Tibial nerve (tissue), 4 donors: ENCODE results near the gene FBXO38.

Experiments
- EP300 ChIP-seq, 2 donors: sonication (generic); formaldehyde crosslinking; IDR thresholded peaks; one replicate each; pipeline ENCODE4 v1.6.1; 2017; ENCODE audit warnings: antibody characterized with exemption in 2 of 2, mild to moderate bottlenecking in 1 of 2
- POLR2A ChIP-seq, 2 donors: fragments of 450-650 bp; IDR thresholded peaks; one replicate each; pipeline ENCODE4 v1.6.1; 2017; ENCODE audit warnings: antibody characterized with exemption in 2 of 2, mild to moderate bottlenecking in 2 of 2, moderate library complexity in 2 of 2
- TF ChIP-seq, protein P1 (sequence below), 5 experiments: fragments of 200-600 bp in 3 of 5; fragments of 450-650 bp in 2 of 5; sonication (generic) in 3 of 5; IDR thresholded peaks; one replicate each; pipeline ENCODE4 v1.5.1; 2016 to 2019; ENCODE audit warnings: antibody characterized with exemption in 5 of 5, mild to moderate bottlenecking in 3 of 5, moderate library complexity in 2 of 5

DNA sequence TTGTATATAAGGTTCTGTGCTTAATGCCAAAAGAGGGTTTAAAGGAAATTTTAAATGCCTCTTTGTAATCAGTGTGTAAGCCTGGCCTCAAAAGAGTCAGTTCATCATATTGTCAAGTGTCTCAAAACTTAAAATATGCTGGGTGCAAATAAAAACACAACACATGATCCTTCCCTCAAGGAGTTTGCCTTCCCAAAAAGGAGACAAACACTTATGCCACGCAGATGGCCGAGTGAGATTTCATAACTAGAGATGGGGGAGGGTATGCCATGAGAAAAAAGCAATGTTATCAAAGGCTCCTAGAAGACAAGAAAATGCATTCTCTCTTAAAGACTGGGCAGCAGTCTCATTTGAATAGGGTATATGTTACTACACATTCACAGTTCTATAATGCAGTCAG lies 55.2 kb downstream of the FBXO38 start:
- TF ChIP-seq, protein P1, sequence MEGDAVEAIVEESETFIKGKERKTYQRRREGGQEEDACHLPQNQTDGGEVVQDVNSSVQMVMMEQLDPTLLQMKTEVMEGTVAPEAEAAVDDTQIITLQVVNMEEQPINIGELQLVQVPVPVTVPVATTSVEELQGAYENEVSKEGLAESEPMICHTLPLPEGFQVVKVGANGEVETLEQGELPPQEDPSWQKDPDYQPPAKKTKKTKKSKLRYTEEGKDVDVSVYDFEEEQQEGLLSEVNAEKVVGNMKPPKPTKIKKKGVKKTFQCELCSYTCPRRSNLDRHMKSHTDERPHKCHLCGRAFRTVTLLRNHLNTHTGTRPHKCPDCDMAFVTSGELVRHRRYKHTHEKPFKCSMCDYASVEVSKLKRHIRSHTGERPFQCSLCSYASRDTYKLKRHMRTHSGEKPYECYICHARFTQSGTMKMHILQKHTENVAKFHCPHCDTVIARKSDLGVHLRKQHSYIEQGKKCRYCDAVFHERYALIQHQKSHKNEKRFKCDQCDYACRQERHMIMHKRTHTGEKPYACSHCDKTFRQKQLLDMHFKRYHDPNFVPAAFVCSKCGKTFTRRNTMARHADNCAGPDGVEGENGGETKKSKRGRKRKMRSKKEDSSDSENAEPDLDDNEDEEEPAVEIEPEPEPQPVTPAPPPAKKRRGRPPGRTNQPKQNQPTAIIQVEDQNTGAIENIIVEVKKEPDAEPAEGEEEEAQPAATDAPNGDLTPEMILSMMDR (IDR thresholded peaks at IDR 0.05) = no peak
- TF ChIP-seq EP300 (IDR thresholded peaks at IDR 0.05) = no peak
- TF ChIP-seq POLR2A (IDR thresholded peaks at IDR 0.05) = no peak
